Esophagus squamous epithelium (tissue), 4 donors: ENCODE results near the gene GZMA.

ENCODE experiments used
- POLR2A ChIP-seq, 4 donors: fragments of 450-650 bp; IDR thresholded peaks; one replicate each; pipeline ENCODE4 v1.6.1; 2017; ENCODE audit warnings: antibody characterized with exemption in 4 of 4, mild to moderate bottlenecking in 4 of 4, moderate library complexity in 3 of 4
- TF ChIP-seq, protein P1 (sequence below), 6 experiments: fragments of 450-650 bp in 4 of 6; fragments of 200-600 bp in 2 of 6; sonication (generic) in 2 of 6; IDR thresholded peaks; one replicate each; pipeline ENCODE4 v1.5.1; 2016 to 2019; ENCODE audit warnings: antibody characterized with exemption in 6 of 6, mild to moderate bottlenecking in 4 of 6, moderate library complexity in 4 of 6

DNA sequence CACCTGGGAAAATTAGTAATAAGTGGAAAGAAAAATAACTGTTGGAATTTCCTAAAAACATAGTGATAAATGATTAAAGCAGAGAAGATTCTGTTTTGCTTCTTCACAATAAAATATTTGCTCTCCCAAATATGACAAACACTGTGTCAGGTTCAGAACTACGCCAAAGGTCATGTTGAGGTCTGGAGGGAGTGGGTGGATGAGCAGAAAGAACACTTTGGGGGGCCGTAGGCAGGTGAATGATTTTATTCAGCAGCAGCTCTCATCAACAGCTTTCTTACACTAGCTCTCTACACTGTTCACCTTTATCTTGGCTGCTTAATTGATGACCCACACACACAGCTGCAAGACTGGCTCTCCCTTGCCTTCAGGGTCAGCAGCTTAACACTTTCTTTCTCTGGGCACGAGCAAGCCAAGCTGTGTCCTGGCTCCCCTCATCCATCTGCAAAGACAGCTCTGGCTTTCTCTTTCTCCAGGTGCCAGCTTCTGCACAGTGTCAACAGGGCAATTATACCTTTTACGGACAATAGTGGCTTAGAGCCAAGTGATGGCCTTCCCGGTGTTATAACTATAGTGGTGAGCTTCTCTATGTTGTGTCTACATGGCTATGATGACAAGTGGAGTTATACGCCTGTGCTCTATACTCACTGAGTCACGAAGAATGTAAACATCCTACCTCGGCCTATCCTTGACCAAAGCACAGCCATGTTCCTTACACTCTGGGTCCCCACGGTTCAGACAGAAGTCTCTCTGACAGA lies 38.6 kb downstream of the GZMA start:
- TF ChIP-seq, protein P1, sequence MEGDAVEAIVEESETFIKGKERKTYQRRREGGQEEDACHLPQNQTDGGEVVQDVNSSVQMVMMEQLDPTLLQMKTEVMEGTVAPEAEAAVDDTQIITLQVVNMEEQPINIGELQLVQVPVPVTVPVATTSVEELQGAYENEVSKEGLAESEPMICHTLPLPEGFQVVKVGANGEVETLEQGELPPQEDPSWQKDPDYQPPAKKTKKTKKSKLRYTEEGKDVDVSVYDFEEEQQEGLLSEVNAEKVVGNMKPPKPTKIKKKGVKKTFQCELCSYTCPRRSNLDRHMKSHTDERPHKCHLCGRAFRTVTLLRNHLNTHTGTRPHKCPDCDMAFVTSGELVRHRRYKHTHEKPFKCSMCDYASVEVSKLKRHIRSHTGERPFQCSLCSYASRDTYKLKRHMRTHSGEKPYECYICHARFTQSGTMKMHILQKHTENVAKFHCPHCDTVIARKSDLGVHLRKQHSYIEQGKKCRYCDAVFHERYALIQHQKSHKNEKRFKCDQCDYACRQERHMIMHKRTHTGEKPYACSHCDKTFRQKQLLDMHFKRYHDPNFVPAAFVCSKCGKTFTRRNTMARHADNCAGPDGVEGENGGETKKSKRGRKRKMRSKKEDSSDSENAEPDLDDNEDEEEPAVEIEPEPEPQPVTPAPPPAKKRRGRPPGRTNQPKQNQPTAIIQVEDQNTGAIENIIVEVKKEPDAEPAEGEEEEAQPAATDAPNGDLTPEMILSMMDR (IDR thresholded peaks at IDR 0.05), result no peak
- no peak for TF ChIP-seq POLR2A (IDR thresholded peaks at IDR 0.05)
